BLaER1 (cell line): ENCODE results near the gene POLR3A.

Source experiments
- H3K27ac ChIP-seq: shearing (Covaris generic); formaldehyde crosslinking; 2 replicates; pipeline ENCODE4 v1.8.1; 2022
- H3K27me3 ChIP-seq: shearing (Covaris generic); formaldehyde crosslinking; 2 replicates; pipeline ENCODE4 v1.8.1; 2022
- H3K36me3 ChIP-seq: shearing (Covaris generic); formaldehyde crosslinking; 2 replicates; pipeline ENCODE4 v1.8.1; 2022
- H3K4me1 ChIP-seq: shearing (Covaris generic); formaldehyde crosslinking; 2 replicates; pipeline ENCODE4 v1.8.1; 2022
- H3K4me2 ChIP-seq: shearing (Covaris generic); formaldehyde crosslinking; 2 replicates; pipeline ENCODE4 v1.8.1; 2022
- H3K4me3 ChIP-seq: shearing (Covaris generic); formaldehyde crosslinking; 2 replicates; pipeline ENCODE4 v1.8.1; 2022
- H3K9ac ChIP-seq: shearing (Covaris generic); formaldehyde crosslinking; 2 replicates; pipeline ENCODE4 v1.8.1; 2022
- H3K9me3 ChIP-seq: shearing (Covaris generic); formaldehyde crosslinking; 2 replicates; pipeline ENCODE4 v1.8.1; 2022
- H4K20me1 ChIP-seq: shearing (Covaris generic); formaldehyde crosslinking; 2 replicates; pipeline ENCODE4 v1.8.1; 2022
- Cebpa-rat ChIP-seq: shearing (Covaris generic); IDR thresholded peaks from 2 replicates; pipeline ENCODE4 v1.8.1; 2022

POLR3A gene

DNA sequence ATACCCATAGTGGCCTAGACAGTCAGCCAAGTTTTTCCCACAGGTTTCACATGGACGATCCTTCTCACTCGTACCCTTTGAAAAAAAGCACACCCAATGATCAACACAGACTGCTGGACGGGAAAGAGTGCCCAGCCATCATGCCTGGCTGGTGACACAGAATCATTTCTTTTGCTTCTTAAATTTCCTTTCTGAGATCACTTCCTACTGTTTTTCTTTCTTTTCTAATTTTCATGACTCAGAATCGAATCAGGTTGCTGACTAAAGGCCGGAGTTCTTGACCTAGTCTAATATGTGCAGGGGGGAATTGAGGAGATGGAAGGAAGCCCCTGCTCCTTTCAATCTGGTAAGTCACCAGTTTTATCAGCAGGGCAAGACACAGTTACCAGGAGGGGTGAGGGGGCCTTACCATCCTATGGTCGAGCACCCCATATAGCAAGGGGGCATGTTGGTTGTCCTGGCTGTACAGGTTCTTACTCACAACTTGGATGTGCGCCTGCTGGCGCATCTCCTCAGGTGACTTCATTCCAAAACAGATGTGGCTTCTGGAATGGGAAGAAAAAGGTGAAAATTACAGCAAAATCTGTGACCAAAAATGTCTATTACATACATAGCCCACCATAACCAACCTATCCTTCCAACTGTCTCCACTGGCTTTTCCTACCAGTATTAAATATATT lies 3.5 kb downstream of the POLR3A start:
- Histone ChIP-seq H4K20me1 (peaks cover 18% of the 10 kb centered on the region; the same call in 1 of the 2 replicates), H3K9me3 (no peaks in the 10 kb centered on the region), H3K27ac (no peak overlapping the region), H3K4me2 (no peak overlapping the region), H3K27me3 (no peaks in the 10 kb centered on the region), H3K4me3 (no peak overlapping the region), H3K36me3 (peaks cover 67% of the 10 kb centered on the region), H3K9ac (no peak overlapping the region), H3K4me1 (peaks cover 21% of the 10 kb centered on the region)
- no peak for TF ChIP-seq Cebpa-rat

DNA sequence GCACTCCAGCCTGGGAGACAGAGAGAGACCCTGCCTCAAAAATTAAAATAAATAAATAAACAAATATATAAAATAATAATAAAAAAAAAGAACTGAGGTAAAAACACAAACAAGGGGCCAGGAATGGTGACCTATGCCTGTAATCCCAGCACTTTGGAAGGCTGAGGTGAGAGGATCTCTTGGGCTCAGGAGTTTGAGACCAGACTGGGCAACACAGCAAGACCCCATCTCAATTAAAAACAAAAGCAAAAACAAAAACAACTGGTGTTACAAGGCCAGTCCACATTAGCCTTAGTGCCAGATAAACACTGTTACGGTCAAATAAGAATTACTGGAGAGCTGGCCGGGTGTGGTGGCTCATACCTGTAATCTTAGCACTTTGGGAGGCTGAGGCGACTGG lies 5.6 kb downstream of the POLR3A start:
- no peak overlapping the region for H3K9ac ChIP-seq
- H3K27me3 ChIP-seq, result no peaks in the 10 kb centered on the region
- no peak overlapping the region for H3K27ac ChIP-seq
- peaks cover 18% of the 10 kb centered on the region; the same call in 1 of the 2 replicates for H4K20me1 ChIP-seq
- peaks cover 15% of the 10 kb centered on the region for H3K4me1 ChIP-seq
- H3K36me3 ChIP-seq, result peaks cover 88% of the 10 kb centered on the region
- H3K9me3 ChIP-seq, result no peaks in the 10 kb centered on the region
- H3K4me3 ChIP-seq, result no peak overlapping the region
- no peak overlapping the region for H3K4me2 ChIP-seq
- no peak for TF ChIP-seq Cebpa-rat

DNA sequence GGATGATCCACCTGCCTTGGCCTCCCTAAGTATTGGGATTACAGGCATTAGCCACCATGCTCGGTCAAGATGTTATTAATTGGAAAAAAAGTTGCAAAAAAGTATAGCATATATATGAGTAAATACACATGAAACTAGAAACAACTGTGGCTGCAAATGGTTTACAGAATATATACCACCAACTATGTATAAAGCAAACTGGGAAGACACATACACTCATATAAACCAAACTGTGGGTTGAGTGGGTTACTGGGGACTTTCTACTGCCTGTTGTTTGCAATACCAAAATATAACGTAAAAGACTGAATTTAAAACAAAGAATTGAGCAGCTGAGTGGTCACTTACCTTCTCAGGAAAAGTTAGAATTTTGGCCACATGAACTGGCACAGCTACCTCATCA lies 8.1 kb downstream of the POLR3A start:
- H3K4me2 ChIP-seq, result no peak overlapping the region
- peaks cover 3% of the 10 kb centered on the region; the same call in 1 of the 2 replicates for H4K20me1 ChIP-seq
- H3K27ac ChIP-seq, result no peak overlapping the region
- no peaks in the 10 kb centered on the region for H3K9me3 ChIP-seq
- no peak overlapping the region for H3K9ac ChIP-seq
- no peak overlapping the region for H3K4me3 ChIP-seq
- no peak for TF ChIP-seq Cebpa-rat
- H3K27me3 ChIP-seq, result no peaks in the 10 kb centered on the region
- H3K36me3 ChIP-seq, result peaks cover 100% of the 10 kb centered on the region
- no peaks in the 10 kb centered on the region for H3K4me1 ChIP-seq

DNA sequence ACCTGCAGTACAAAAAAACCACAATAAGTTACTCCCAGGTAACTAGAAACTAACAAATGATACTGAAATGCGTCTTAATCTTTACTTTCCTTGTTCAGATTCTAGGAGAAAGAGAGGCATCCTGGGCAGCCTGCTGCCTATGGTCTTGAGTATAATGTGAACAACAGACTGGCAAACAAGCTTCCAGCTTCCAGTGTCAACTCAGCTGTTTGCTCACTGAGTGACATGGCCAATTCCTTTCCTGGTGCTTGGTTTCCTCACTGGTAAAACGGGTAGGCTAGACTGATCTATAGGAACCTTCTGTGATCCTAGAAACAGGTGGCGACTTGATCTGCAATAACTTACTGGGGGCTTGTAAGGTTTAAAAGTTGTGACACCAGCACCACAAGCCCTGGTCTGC lies 10.1 kb downstream of the POLR3A start:
- Histone ChIP-seq H3K4me3 (no peak overlapping the region), H3K4me2 (no peak overlapping the region), H3K9me3 (no peaks in the 10 kb centered on the region), H3K27ac (no peak overlapping the region), H3K9ac (no peak overlapping the region), H3K4me1 (no peaks in the 10 kb centered on the region), H4K20me1 (no peaks in the 10 kb centered on the region), H3K27me3 (no peaks in the 10 kb centered on the region), H3K36me3 (peaks cover 100% of the 10 kb centered on the region)
- no peak for TF ChIP-seq Cebpa-rat

DNA sequence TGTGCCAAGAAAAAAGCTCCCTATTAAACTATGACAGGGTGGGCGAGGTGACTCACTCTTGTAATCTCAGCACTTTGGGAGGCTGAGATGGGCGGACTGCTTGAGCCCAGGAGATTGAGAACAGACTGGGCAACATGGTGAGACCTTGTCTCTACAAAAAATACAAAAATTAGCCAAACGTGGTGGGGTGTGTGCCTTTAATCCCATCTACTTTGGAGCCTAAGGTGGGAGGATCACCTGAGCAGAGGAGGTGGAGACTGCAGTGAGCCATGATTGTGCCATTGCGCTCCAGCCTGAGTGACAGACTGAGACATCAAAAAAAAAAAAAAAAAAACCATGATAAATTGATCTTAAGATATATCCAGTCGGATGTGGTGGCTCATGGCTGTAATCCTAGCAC lies 11.5 kb downstream of the POLR3A start:
- Histone ChIP-seq H3K4me3 (no peak overlapping the region), H3K4me1 (no peaks in the 10 kb centered on the region), H3K9me3 (no peaks in the 10 kb centered on the region), H3K36me3 (peaks cover 100% of the 10 kb centered on the region), H4K20me1 (no peaks in the 10 kb centered on the region), H3K27ac (no peak overlapping the region), H3K9ac (no peak overlapping the region), H3K4me2 (no peak overlapping the region), H3K27me3 (no peaks in the 10 kb centered on the region)
- no peak for TF ChIP-seq Cebpa-rat

DNA sequence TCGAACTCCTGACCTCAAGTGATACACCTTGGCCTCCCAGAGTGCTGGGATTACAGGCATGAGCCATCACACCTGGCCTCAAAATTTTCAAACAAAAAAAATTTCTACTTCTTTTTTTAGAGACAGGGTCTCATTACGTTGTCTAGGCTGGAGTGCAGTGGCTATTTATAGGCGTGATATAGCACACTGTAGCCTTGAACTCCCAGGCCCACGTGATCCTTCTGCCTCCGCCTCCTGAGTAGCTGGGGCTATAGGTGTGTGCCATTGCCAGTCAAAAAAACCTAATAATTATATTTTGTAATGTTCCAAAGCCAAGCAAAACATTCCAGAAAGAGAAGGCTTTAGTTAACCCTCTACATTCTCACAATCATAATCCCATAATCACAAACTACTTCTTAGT lies 13.8 kb downstream of the POLR3A start:
- Histone ChIP-seq H3K27me3 (no peaks in the 10 kb centered on the region), H3K27ac (no peak overlapping the region), H3K4me2 (no peak overlapping the region), H3K4me3 (no peak overlapping the region), H3K9ac (no peak overlapping the region), H3K9me3 (no peaks in the 10 kb centered on the region), H4K20me1 (no peaks in the 10 kb centered on the region), H3K36me3 (peaks cover 100% of the 10 kb centered on the region), H3K4me1 (no peaks in the 10 kb centered on the region)
- no peak for TF ChIP-seq Cebpa-rat

DNA sequence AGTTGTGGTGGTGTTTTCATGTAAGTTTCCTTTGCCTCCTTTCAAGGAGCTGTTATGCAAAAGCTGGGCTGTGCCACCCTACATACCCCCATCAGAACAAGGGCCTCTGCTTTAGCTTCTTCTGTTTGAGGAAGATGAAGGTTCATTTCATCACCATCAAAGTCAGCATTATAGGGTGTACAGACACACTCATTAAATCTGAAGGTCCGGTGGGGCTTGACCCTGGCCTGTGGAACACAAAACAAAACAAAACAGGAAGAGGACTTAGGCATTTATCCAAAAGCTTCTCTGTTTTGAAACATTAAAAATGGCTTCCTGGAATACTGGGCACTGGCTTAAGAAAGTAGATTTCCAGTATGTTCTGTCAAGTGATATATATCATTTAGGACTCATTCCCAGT lies 15.8 kb downstream of the POLR3A start:
- H3K9ac ChIP-seq, result no peak overlapping the region
- peaks cover 100% of the 10 kb centered on the region for H3K36me3 ChIP-seq
- no peak for TF ChIP-seq Cebpa-rat
- no peak overlapping the region for H3K27ac ChIP-seq
- H3K4me1 ChIP-seq, result no peaks in the 10 kb centered on the region
- no peak overlapping the region for H3K4me3 ChIP-seq
- no peaks in the 10 kb centered on the region for H3K27me3 ChIP-seq
- no peaks in the 10 kb centered on the region for H4K20me1 ChIP-seq
- H3K9me3 ChIP-seq, result no peaks in the 10 kb centered on the region
- H3K4me2 ChIP-seq, result no peak overlapping the region

DNA sequence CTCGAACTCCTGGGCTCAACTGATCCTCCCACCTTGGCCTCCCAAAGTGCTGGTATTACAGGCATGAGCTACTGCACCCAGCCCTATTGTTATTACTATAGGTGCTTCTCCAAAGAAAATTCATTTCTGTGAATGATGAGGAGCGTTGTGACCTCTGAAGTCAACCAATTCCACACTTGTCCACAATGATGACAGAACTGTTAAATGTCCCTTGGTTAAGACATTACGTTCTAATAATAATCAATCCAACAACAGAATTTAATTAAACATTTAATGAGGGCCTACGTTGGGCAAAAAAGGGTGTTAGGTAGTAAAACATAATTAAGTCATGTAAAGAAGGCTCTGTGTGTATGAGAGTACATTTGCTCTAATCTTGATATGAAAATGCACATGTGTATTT lies 18.2 kb downstream of the POLR3A start:
- no peak overlapping the region for H3K27ac ChIP-seq
- TF ChIP-seq Cebpa-rat, result no peak
- H3K9me3 ChIP-seq, result no peaks in the 10 kb centered on the region
- H3K4me2 ChIP-seq, result no peak overlapping the region
- H3K27me3 ChIP-seq, result no peaks in the 10 kb centered on the region
- H4K20me1 ChIP-seq, result no peaks in the 10 kb centered on the region
- no peak overlapping the region for H3K4me3 ChIP-seq
- H3K9ac ChIP-seq, result no peak overlapping the region
- no peaks in the 10 kb centered on the region for H3K4me1 ChIP-seq
- H3K36me3 ChIP-seq, result peaks cover 96% of the 10 kb centered on the region

DNA sequence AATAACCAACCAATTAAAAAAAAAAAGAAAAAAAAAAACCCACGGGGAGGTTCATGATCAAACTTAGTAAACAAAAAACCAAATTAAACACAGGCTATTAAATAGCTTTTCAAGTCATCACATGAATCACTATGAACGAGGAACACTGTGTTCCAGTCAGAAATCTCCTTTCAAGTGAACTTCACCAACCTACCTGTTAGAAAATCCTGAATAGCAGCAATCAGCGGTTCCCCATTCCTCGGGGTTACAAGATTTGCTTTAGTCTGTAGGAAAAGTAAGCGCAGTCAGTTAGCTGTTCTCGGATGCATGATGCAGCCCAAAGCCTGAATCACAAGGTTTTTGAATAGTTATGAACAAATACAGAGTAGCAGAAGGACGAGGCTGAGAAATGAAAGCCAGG lies 19.0 kb downstream of the POLR3A start:
- Histone ChIP-seq H3K27ac (no peak overlapping the region), H4K20me1 (no peaks in the 10 kb centered on the region), H3K36me3 (peaks cover 96% of the 10 kb centered on the region), H3K4me3 (no peak overlapping the region), H3K4me2 (no peak overlapping the region), H3K4me1 (no peaks in the 10 kb centered on the region), H3K27me3 (no peaks in the 10 kb centered on the region), H3K9ac (no peak overlapping the region), H3K9me3 (no peaks in the 10 kb centered on the region)
- no peak for TF ChIP-seq Cebpa-rat

DNA sequence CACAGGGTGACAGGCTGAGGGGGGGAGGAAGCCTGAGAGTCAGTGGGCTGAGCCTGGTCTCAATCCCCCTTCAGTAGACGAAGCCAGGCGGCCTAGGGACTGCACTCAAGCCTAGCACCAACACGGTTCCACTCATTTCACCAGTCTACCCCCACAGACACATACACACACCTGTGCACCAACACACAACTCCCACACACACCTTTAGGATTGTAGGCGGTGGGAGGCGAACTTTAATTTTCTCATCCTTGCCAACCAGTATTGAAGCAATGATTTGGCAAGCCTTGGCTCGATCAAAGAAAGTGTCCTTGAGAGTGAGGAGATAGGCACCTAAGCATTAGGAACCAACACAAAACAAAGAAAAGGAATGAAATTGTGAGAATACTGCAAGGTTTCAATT lies 19.7 kb downstream of the POLR3A start:
- Histone ChIP-seq H3K27ac (no peak overlapping the region), H3K4me2 (no peak overlapping the region), H3K36me3 (peaks cover 96% of the 10 kb centered on the region)

DNA sequence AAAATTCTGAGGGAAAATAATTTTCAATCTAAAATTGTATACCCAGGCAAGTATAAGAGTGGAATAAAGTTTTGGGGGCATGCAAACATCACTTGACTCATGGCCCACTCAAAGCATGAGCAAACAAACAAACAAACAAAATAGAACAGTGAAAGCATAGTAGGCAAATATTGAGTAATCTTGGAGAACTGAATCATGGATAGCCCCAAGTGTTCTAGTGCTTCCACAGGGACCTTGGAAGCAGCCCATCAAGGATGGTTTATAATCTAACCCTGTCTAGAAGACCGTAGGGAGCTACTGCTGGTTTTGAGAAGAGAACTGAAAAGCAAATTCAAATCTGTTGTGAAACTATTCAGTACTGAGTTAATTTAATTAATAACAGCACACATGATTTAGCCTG lies 22.1 kb downstream of the POLR3A start:
- Histone ChIP-seq H3K4me3 (no peak overlapping the region), H3K9ac (no peak overlapping the region), H3K36me3 (peaks cover 96% of the 10 kb centered on the region), H3K4me1 (no peaks in the 10 kb centered on the region), H3K27ac (no peak overlapping the region), H3K4me2 (no peak overlapping the region), H3K9me3 (no peaks in the 10 kb centered on the region), H3K27me3 (no peaks in the 10 kb centered on the region), H4K20me1 (no peaks in the 10 kb centered on the region)
- no peak for TF ChIP-seq Cebpa-rat

More for the DNA sequence above, 19.7 kb downstream of the POLR3A start:
- Histone ChIP-seq H3K9me3 (no peaks in the 10 kb centered on the region), H3K4me3 (no peak overlapping the region), H3K4me1 (no peaks in the 10 kb centered on the region), H4K20me1 (no peaks in the 10 kb centered on the region), H3K9ac (no peak overlapping the region), H3K27me3 (no peaks in the 10 kb centered on the region)
- TF ChIP-seq Cebpa-rat, result no peak
